Heart left ventricle (tissue), 16 donors: ENCODE results near the gene YJEFN3. TPM values are rescaled to one million over a fixed set of nuclear protein-coding genes. Genes with fewer than 3 reads are reported as not detected.

Experiments used
- ATAC-seq, 4 donors: fragments of 200-7000 bp; cut with Tn5 transposase; one replicate each; pipeline ENCODE4 v1.9.1; 2020 to 2022; ENCODE audit warnings: moderate library complexity in 4 of 4, mild to moderate bottlenecking in 3 of 4, moderate number of reproducible peaks in 1 of 4
- DNase-seq, 5 donors: peaks; one replicate each; pipeline ENCODE4 v3.0.0-alpha.2; 2020
- H3K27ac ChIP-seq, 12 donors: fragments of 200-600 bp; sonication (generic) in 4 of 12; one replicate each; pipeline versions ENCODE4 v1.5.0 to v1.8.0; 2016 to 2022; ENCODE audit warnings: mild to moderate bottlenecking in 2 of 12
- H3K27me3 ChIP-seq, 9 donors: fragments of 200-600 bp; sonication (generic) in 2 of 9; one replicate each; pipeline versions ENCODE4 v1.5.1 to v1.8.0; 2016 to 2022; ENCODE audit warnings: mild to moderate bottlenecking in 3 of 9
- H3K36me3 ChIP-seq, 9 donors: fragments of 200-600 bp; sonication (generic) in 2 of 9; one replicate each; pipeline versions ENCODE4 v1.5.0 to v1.8.0; 2018 to 2022; ENCODE audit warnings: mild to moderate bottlenecking in 2 of 9
- H3K4me1 ChIP-seq, 12 donors: fragments of 200-600 bp; sonication (generic) in 4 of 12; one replicate each; pipeline versions ENCODE4 v1.5.0 to v1.8.0; 2016 to 2022; ENCODE audit warnings: mild to moderate bottlenecking in 3 of 12
- H3K4me3 ChIP-seq, 12 donors: fragments of 200-600 bp; sonication (generic) in 4 of 12; one replicate each; pipeline versions ENCODE4 v1.5.0 to v1.8.0; 2017 to 2022; ENCODE audit warnings: mild to moderate bottlenecking in 9 of 12, moderate library complexity in 4 of 12
- H3K9me3 ChIP-seq, 12 donors: fragments of 200-600 bp; sonication (generic) in 4 of 12; one replicate each; pipeline versions ENCODE4 v1.5.0 to v1.8.0; 2016 to 2022; ENCODE audit warnings: mild to moderate bottlenecking in 1 of 12
- POLR2A ChIP-seq, 2 donors: fragments of 450-650 bp; IDR thresholded peaks; one replicate each; pipeline ENCODE4 v1.6.1; 2017; ENCODE audit warnings: antibody characterized with exemption in 2 of 2, mild to moderate bottlenecking in 2 of 2, moderate library complexity in 2 of 2
- WGBS, 4 donors: extraction: QIAGEN DNeasy Blood & Tissue Kit in 2 of 4; methylation state at CpG; one replicate each; pipeline versions ENCODE4 v1.1.5 to v1.1.7; 2013 to 2018; 5-methylcytosine and 5-hydroxymethylcytosine counted together
- intact Hi-C, 10 donors: fragments of 100-400 bp; cut with DNase I; formaldehyde crosslinking; loops; one replicate each; pipeline versions ENCODE4 v1.11.1 to v1.14.2; 2022
- polyA plus RNA-seq, 2 donors: library from polyadenylated mRNA; stranded (reverse); fragments of 200-250 nt; gene quantifications; one replicate each; pipeline ENCODE4 v1.2.3, GENCODE V29; 2013
- total RNA-seq, 9 donors: library from RNA; depleted of rRNA in 2 of 9; stranded (reverse); fragments of >200 nt in 2 of 9; fragmentation: NEBNext Ultra II Directional in 3 of 9; extraction: Animal tissue kit (Norgen Biotek cat#: 25700) in 3 of 9; gene quantifications; one replicate each; pipeline versions ENCODE4 v1.1.0 to v1.2.4, GENCODE V29; 2016 to 2023
- TF ChIP-seq, protein P1 (sequence below), 12 donors: fragments of 200-600 bp; sonication (generic) in 4 of 12; IDR thresholded peaks; one replicate each; pipeline versions ENCODE4 v1.5.0 to v1.8.0; 2018 to 2022; ENCODE audit warnings: antibody characterized with exemption in 12 of 12, mild to moderate bottlenecking in 5 of 12
- donor health status: ischemic (EF 13 %, LVEDD 7.1; RV severe dilation, severe dysfunction).
- donor health status: healthy with polysubstance abuse.
- donor health status: DM: no; HTN: yes; CAD: no.
- donor health status: DM: no; HTN: no; CAD: no.
- donor health status: ischemic (EF 25% LVEDD 6.9; RV normal size, moderate dysfunction).
- donor health status: ischemic (EF 25% LVEDD 5.7; RV mildly dilated, moderate dysfunction).
- donor health status: healthy.
- donor health status: DM: yes; HTN: yes; CAD: no.
- donor health status: ischemic (EF 35%, LVEDD 5.7; RV mildly dilated, moderate dysfunction).
- donor health status: nonischemic (EF 11% LVEDD 7.7; RV severe dilation, severe dysfunction).
- donor health status: DM: yes; HTN: yes; CAD: no.
- donor health status: PGD.
- donor health status: ischemic (EF 29% LVEDD 5.4; RV normal size, mild dysfunction).
- donor health status: nonischemic (EF 23%, LVEDD 6.1; RV moderate dilation, normal function).

The YJEFN3 gene
- total and polyA plus RNA-seq, 11 donors: 1.2 to 5.4 (median 2.5) TPM; not detected in 1

DNA sequence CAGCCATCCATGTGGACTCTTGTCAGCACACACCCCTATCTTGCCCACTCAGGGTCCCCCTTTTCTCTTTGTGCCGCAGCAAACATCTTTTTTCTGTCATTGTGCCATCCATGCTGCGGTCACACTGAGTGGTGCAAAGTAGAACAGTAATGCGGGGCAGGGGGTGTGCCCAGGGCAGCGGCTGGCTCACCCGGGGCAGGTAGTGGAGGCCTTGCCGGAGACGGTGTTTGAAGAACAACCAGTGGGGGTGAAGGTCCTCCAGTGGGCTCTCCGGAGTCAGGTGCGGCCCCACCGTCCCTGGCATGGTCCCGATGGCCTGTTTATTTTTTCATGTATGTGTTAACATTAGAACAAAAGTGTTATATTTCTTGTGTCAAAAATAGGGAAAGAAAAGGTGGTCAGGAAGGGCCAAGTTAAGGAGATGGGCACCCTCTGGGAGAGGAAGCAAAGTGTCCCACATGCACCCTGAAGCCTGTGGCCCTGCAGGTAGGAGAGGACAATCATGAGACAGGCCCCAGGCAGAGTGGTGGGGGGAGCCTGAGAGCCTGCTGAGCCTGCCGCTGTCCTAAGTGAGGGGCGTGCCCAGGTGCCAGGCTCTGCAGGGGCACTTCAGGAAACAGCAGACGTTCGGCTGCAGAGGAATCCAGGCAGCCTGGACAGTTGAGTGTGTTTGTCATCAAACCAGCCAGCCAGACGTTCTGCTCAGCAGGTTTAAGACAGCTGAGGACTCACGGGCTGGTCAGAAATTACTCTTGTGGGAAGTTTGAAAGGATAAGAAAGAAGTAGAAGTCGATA, 25.7 kb upstream of the YJEFN3 start:
- Histone ChIP-seq H3K27me3 (no peaks in the 10 kb centered on the region), H3K4me3 (no peak overlapping the region), H3K4me1 (no peaks in the 10 kb centered on the region), H3K36me3 (peaks cover 3 to 96% (median 92%) of the 10 kb centered on the region in 9 donors), H3K27ac (no peak overlapping the region), H3K9me3 (no peaks in the 10 kb centered on the region)
- 87 to 89% (median 89%) methylated on average over 18 of the region's 18 CpGs for WGBS, 4 donors
- ATAC-seq (no peak), DNase-seq (no peak)
- TF ChIP-seq POLR2A (IDR thresholded peaks at IDR 0.05): no peak
- TF ChIP-seq, protein P1, sequence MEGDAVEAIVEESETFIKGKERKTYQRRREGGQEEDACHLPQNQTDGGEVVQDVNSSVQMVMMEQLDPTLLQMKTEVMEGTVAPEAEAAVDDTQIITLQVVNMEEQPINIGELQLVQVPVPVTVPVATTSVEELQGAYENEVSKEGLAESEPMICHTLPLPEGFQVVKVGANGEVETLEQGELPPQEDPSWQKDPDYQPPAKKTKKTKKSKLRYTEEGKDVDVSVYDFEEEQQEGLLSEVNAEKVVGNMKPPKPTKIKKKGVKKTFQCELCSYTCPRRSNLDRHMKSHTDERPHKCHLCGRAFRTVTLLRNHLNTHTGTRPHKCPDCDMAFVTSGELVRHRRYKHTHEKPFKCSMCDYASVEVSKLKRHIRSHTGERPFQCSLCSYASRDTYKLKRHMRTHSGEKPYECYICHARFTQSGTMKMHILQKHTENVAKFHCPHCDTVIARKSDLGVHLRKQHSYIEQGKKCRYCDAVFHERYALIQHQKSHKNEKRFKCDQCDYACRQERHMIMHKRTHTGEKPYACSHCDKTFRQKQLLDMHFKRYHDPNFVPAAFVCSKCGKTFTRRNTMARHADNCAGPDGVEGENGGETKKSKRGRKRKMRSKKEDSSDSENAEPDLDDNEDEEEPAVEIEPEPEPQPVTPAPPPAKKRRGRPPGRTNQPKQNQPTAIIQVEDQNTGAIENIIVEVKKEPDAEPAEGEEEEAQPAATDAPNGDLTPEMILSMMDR (IDR thresholded peaks at IDR 0.05): no peak
- intact Hi-C loops: no loop called here

DNA sequence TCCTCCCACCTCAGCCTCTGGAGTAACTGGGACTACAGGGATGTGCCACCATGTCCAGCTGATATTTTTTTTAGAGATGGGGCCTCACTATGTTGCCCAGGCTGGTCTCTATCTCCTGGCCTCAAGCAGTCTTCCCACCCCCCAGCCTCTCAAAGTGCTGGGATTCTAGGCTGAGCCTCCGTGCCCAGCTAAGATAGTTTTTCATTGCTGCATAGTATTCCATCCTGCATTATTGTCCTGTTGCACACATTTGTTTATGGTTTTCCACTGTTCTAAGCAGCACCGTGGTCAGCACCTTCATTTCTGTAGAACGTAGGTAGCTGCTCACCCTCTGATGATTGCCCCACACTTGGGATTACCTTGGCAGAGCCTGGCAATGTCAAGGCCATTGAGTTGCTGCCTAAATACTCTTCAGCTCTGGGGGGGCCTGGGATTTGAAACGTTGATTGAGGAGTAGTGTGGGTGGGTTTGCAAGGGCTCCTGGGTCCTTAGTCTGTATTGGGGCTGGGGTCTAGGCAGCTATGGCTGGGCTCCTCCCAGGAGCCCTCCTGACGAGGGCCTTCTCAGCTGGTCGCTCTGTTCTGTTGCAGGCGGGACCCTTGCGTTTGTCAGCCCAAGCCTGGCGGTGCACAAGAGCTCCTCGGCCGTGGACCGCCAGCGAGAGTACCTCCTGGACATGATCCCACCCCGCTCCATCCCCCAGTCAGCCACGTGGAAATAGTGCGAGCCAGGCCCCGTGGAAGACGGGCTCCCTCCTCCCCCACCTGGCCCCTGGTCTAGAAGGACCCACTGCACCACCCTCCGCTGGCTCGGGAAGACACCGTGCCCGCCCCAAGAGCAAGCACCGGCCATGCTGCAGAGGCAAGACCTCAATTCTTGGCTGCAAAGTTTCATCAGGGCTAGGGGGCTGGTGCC, 23.7 kb upstream of the YJEFN3 start:
- no peak for ATAC-seq
- WGBS, 4 donors: 90 to 95% (median 92%) methylated on average over 16 to 23 of the region's 23 CpGs
- no peaks in the 10 kb centered on the region for H3K4me1 ChIP-seq
- H3K9me3 ChIP-seq: no peaks in the 10 kb centered on the region
- TF ChIP-seq, protein P1 (IDR thresholded peaks at IDR 0.05): no peak
- no peak for TF ChIP-seq POLR2A (IDR thresholded peaks at IDR 0.05)
- no peak overlapping the region for H3K4me3 ChIP-seq
- intact Hi-C loops: no loop called here
- no peaks in the 10 kb centered on the region for H3K27me3 ChIP-seq
- no peak overlapping the region for H3K27ac ChIP-seq
- no peak for DNase-seq
- H3K36me3 ChIP-seq: peaks cover 0 to 82% (median 72%) of the 10 kb centered on the region in 9 donors

DNA sequence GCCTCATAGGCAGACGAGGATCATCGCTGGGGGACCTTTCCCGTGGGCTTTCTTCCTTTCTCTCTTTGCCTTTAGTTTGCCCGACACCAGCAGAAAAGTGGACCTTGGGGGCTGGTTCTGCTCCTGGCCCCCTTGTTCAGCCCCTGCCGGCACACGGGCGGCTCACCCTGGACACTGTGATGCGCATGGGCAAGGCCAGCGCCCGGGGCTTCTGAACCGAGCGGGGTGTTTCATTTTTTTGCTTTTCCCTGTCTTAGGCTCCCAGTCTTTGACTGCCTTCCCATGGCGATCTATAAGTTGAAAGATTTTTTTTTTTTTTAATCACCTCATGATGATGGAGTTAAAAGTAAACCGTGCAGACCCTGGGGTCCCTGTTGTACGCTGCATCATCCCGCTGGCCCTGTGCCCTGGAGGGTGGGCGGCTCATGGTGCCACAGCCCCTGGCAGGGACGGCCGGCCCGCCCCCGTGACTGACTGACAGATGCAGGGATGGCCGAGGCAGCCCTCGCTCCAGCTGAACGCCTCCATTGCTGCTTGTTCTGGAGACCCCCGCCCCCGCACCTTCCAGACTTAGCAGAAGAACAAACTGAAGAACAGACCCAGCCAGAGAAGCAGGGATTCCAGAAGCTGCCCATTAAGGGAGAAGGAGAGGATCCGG, 22.9 kb upstream of the YJEFN3 start:
- peaks cover 0 to 75% (median 64%) of the 10 kb centered on the region in 9 donors for H3K36me3 ChIP-seq
- H3K9me3 ChIP-seq: no peaks in the 10 kb centered on the region
- 90 to 96% (median 92%) methylated on average over 26 to 27 of the region's 27 CpGs for WGBS, 4 donors
- no peak for DNase-seq
- intact Hi-C loops: no loop called here
- H3K27ac ChIP-seq: no peak overlapping the region
- ATAC-seq: no peak
- H3K4me1 ChIP-seq: no peaks in the 10 kb centered on the region
- TF ChIP-seq, protein P1 (IDR thresholded peaks at IDR 0.05): no peak
- no peak for TF ChIP-seq POLR2A (IDR thresholded peaks at IDR 0.05)
- no peak overlapping the region for H3K4me3 ChIP-seq
- H3K27me3 ChIP-seq: no peaks in the 10 kb centered on the region
